ENCODE measurements around the gene MTURN. TPM values are rescaled to one million over a fixed set of nuclear protein-coding genes. Genes with fewer than 3 reads are reported as not detected.

The MTURN gene
- total RNA-seq, 1 donor from 2014 or later, result 40.9 TPM

GRCh38 chr7:30117896-30118295, 16.9 kb upstream of the MTURN start:
- Histone ChIP-seq H3K27ac (peak overlapping the region in 1 of 2 donors; percentile 84), H3K27me3 (no peaks in the 10 kb centered on the region), H3K4me1 (peaks cover 0 to 11% of the 10 kb centered on the region in 2 donors), H3K9me3 (peaks cover 4 to 7% of the 10 kb centered on the region in 2 donors), H3K36me3 (no peaks in the 10 kb centered on the region), H3K4me3 (no peak overlapping the region)
- no peak for TF ChIP-seq CTCF (IDR thresholded peaks at IDR 0.05)
- intact Hi-C loops (cut with DNase I), result loop anchor here (2.0 kb wide), 3 partner anchors 17 to 49 kb away; partner anchors contain the start of gene MTURN
- DNase-seq (ENCODE audit: low spot score in 2 of 2), result no peak

DNA sequence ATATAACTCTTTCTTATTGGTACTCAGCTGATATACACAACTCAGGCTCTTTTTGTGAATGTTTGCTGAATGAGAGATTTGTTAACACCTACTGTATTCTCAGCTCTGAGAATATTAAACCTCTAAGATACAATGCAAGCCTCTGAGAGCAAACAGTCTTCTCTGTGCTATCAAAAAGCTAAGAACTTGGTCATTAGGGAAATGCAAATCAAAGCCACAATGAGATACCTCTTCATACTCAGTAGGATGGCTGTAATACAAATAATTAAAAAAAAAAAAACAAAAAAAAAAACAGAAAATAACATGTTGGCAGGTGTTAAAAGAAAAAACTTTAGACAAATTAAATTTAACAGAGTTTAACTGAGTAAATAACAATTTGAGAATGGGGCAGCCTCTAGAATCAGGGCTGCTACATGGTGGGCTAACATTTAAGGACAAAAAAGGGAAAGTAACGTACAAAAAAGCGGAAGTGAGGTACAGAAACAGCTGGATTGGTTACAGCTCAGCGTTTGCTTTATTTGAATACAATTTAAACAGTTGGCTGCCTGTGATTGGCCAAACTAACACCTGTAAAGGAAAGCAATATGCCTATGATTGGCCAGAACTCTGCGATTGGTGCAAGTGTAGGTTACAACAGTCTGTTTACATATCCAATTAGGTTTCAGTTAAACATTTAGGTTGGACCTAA, 14.8 kb upstream of the MTURN start:
- H3K4me3 ChIP-seq, result no peak overlapping the region
- no peak for TF ChIP-seq CTCF (IDR thresholded peaks at IDR 0.05)
- intact Hi-C loops (cut with DNase I), result no loop called here
- peaks cover 0 to 11% of the 10 kb centered on the region in 2 donors for H3K4me1 ChIP-seq
- no peak overlapping the region for H3K27ac ChIP-seq
- no peak for DNase-seq (ENCODE audit: low spot score in 2 of 2)
- H3K27me3 ChIP-seq, result no peaks in the 10 kb centered on the region
- no peaks in the 10 kb centered on the region for H3K36me3 ChIP-seq
- no peaks in the 10 kb centered on the region for H3K9me3 ChIP-seq

GRCh38 chr7:30133736-30134610, 813 bp upstream of the MTURN start:
- Histone ChIP-seq H3K27ac (peak overlapping the region; percentile 89 to 96), H3K4me1 (peaks cover 7 to 9% of the 10 kb centered on the region in 2 donors), H3K27me3 (no peaks in the 10 kb centered on the region), H3K9me3 (no peaks in the 10 kb centered on the region), H3K4me3 (peak overlapping the region; percentile 84 to 85), H3K36me3 (no peaks in the 10 kb centered on the region)
- DNase-seq (ENCODE audit: low spot score in 2 of 2), result no peak
- intact Hi-C loops (cut with DNase I), result loop anchor here (1.0 to 10.0 kb wide), 5 partner anchors 17 to 461 kb away; partner anchors contain the start of genes GARS1, PLEKHA8 and ZNRF2
- TF ChIP-seq CTCF (IDR thresholded peaks at IDR 0.05), result no peak

DNA sequence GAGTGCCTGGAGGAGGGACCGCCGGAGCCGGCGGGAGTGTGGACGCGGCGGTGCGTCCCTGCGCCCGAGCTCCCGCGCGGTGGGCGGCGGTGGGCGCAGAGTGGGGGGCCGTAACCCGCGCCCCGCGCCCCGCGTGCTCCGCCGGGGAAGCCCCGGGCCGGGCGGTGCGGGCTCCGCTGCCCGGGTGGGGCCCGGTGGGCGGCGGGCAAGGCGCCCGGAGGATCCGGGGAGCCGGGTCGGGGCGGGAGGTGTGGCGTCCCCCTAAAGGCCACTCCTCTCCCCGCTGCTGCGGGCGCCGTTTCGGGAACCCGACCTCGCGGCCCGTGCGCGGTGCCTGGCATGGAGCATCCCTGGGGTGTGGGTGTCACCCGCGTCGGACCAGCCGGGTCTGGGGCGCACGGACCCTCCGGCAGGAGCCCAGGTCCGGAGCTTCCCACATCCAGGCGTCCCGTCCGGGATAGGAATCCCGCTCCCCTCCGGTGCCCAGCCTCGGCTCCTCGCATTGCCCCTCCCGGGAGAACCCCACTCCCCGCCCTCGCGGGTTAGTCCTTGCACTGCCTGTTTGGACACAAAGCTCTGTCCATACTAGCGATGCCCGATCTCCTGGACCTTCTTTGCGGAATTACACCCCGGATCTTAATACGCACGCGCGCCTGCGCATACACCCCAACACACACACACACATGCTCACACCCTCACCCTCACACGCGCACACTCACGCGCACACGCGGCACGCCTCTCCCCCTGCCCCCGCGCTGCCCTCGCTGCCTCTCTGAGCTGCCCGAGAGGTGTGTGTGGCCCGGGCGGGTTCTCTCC, 723 bp downstream of the MTURN start:
- no peaks in the 10 kb centered on the region for H3K27me3 ChIP-seq
- intact Hi-C loops (cut with DNase I), result loop anchor here (1.0 to 10.0 kb wide), 6 partner anchors 19 to 459 kb away; partner anchors contain the start of genes GARS1, PLEKHA8 and SCRN1
- H3K4me3 ChIP-seq, result peak overlapping the region; percentile 84 to 85
- H3K4me1 ChIP-seq, result peaks cover 10 to 15% of the 10 kb centered on the region in 2 donors
- TF ChIP-seq CTCF (IDR thresholded peaks at IDR 0.05), result no peak
- H3K36me3 ChIP-seq, result no peaks in the 10 kb centered on the region
- peak overlapping the region; percentile 89 to 96 for H3K27ac ChIP-seq
- H3K9me3 ChIP-seq, result no peaks in the 10 kb centered on the region
- DNase-seq (ENCODE audit: low spot score in 2 of 2), result peak in 1 of 2 donors; percentile 81

DNA sequence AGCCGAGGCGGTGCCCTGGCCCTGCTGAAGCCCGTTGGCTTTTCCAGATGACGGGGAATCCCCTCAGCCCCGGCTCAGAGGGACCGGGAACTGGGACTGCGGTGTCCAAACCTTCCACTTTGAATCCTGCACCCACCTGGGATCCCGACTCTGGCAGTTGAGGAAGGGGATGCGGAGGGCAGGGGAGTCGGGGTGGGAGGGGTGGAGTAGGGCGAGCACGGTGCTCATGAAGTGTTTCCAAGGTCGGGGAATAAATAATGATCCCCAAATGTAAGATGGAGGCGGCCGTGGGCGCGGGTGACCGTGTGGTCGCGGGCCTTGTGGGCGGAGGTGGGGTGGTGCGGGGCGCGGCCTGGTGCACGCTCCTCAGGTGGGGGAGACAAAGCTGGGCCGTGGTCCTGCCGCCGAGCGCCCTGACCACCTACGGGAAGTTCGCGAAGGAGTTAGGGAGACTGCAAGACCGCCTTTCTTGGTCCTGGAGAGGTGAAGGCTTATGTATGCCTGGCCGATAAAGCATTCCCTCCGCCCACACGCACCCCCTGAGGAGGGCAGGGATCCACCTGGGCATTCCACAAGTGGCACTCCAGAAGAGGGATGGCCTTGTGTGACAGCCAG, 1.4 kb downstream of the MTURN start:
- intact Hi-C loops (cut with DNase I), result loop anchor here (5.0 to 10.0 kb wide), 2 partner anchors 69 to 459 kb away; partner anchors contain the start of gene GARS1
- peaks cover 10 to 18% of the 10 kb centered on the region in 2 donors for H3K4me1 ChIP-seq
- H3K27ac ChIP-seq, result peak overlapping the region; percentile 89 to 96
- no peaks in the 10 kb centered on the region for H3K9me3 ChIP-seq
- TF ChIP-seq CTCF (IDR thresholded peaks at IDR 0.05), result no peak
- H3K27me3 ChIP-seq, result no peaks in the 10 kb centered on the region
- peak overlapping the region; percentile 84 to 85 for H3K4me3 ChIP-seq
- no peaks in the 10 kb centered on the region for H3K36me3 ChIP-seq
- DNase-seq (ENCODE audit: low spot score in 2 of 2), result no peak

All from ascending aorta (tissue), 2 donors.